ENCODE results near the gene SYTL3.

Gene SYTL3

DNA sequence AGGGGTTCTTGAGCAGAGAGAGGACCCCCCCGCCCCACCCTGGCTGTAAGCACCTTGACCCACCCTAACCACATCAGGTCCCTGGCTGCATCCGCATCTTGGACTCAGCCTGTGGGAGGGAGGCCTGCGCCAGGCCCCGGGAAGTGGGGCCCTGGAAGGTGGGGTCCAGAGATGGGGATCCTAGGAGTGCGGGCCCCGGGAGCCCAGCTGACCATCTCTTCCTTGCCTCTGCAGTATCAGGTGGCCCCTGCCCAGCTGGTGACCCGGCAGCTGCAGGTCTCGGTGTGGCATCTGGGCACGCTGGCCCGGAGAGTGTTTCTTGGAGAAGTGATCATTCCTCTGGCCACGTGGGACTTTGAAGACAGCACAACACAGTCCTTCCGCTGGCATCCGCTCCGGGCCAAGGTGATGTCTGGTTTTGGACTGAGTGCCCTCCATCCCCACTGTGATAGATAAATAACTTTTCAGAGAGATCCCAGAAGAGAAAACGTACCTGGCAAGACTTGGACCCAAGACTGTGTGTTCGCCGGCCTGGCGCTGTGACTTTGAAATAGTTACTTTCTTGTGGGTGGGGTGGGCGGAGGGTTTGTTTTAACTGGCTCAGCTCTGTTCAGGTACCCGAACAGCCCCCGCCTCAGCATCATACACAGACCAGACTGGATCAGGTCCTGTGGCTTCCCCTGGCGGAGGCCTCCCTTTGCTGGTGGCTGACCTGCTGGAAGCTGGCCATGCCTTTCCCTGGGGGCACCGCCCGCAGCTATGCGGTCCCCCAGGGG lies 107.3 kb downstream of the SYTL3 start:
- DNase-seq: no peak

DNA sequence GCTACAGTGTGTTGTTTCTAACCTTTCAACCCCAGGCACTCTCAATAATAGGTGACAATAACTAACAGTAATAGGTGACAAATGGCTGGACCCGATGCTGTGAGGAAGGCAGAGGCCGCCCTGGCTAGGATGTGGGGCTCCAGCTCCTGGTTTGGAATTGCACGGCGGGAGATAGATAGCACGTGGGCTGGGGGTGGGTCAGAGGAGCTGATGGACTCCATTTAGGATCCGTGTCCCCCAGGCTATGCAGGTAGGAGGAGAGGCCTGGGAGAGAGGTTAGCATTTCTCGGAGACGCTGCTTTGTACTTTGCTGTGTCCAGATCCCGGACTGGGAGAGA lies 107.9 kb downstream of the SYTL3 start:
- DNase-seq: no peak

DNA sequence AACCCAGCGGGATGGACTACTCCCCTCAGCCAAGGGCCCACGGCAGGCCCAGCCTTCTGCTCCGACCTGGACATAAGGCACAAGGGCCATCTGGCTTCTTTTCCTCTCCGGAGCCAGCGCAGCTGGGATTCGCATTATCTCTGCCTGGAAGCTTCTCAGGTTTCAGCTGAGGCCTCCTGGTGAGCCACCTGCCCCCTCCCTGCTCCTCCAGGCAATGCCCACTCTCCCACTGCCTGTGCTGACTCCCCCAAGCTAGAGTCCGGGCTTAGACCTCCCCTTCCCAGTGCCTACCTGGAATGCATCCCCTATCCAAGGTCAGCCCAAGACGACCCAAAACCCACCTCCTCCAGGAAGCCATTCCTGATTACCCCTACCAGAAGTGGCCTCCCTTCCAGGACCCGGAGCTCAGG lies 108.6 kb downstream of the SYTL3 start:
- DNase-seq: no peak

DNA sequence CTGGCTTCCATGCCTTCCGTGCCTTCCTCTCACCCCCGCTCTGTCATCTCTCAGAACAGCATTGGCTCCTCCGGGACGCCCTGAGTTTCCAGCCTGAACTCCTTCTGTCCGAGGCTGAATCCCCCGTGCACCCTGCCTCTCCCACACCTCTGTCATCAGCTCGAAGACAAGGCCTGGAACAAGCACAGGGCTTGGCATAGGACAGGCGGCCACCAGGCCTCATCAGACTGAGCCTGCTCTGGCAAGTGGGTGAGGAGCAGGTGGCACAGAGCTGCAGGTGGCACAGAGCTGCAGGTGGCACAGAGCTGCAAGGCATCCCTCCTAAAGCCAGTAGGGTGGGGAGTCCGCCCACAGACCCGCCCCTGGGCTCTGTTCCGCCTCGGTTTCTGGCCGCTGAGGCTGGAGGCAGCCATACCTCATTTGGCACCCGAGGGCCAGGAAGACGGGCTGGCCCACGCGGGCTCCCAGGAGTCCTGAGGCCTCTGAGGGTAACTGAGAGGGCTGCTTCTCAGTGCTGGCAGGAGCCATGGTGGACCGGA lies 109.2 kb downstream of the SYTL3 start:
- no peak for DNase-seq

DNA sequence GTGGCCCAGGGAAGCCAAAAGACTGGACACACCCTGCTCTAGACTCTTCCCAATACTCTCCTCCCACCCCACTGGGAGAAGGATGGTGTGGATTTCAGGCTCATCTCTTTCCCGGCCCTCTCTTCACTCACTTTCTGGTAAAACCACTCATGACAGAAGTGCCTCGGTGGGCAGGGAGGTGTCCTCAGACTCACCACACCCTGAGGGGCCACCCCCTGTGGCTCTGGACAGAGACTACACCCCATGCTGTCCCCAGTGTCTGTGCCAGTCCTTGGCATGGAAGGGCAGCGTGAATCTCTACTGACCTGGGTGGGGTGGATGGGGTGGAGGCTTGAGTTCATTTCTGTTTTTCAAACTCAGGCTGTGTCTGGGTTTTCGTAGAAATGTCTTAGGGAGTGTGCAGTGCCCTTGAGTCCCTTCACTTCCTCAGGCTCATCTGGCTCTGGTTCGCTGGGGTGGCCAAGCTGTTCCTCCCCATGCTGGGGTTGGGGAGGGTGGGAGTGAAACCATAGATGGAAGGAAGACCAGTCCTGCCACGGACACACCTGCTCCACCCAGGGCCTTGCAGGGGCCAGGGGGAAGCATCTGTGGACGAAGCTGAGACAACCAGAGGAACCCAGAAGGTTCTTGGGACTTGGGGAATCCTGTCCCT lies 110.2 kb downstream of the SYTL3 start:
- no peak for DNase-seq

DNA sequence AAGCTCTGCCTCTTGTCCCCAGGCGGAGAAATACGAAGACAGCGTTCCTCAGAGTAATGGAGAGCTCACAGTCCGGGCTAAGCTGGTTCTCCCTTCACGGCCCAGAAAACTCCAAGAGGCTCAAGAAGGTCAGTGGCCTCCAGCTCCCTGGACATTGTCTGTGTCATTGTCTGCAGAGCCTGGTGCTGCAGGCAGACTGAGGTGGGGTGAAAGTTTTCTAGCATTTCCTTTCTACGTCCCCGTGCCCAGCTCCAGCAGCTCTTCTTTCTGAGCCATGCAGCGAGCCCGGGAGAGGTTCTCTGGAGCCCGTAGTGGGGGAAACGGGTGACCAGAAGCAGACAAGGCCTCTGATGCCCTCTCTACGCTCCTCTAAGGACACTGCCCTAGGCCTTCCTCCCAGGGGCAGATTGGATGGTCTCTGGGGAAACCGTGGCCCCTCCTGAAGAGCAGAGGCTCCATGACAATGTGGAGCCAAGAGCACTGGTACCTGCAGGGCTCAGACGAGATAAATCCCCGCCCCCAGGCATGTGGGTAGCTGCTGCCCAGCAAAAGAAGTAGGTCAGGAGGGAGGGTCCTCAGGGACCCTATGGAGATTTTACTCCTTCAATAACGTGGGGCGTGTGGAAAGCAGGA lies 110.9 kb downstream of the SYTL3 start:
- DNase-seq: no peak

DNA sequence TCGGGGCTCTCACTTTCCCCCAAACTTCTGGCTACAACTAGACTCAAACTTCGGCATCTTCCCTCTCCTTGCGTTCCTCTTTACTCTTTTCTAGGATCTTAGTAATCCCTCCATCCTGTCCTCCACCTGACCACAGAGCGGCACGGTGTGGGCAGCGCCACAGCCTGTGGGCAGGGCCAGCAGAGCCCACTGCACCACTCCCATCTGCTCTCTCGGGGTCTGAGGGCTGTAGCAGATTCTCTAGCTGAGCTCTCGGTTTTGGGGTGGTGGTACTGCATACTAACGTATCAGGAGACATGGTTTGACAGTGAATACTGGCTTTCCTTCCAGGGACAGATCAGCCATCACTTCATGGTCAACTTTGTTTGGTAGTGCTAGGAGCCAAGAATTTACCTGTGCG lies 111.9 kb downstream of the SYTL3 start:
- no peak for DNase-seq

DNA sequence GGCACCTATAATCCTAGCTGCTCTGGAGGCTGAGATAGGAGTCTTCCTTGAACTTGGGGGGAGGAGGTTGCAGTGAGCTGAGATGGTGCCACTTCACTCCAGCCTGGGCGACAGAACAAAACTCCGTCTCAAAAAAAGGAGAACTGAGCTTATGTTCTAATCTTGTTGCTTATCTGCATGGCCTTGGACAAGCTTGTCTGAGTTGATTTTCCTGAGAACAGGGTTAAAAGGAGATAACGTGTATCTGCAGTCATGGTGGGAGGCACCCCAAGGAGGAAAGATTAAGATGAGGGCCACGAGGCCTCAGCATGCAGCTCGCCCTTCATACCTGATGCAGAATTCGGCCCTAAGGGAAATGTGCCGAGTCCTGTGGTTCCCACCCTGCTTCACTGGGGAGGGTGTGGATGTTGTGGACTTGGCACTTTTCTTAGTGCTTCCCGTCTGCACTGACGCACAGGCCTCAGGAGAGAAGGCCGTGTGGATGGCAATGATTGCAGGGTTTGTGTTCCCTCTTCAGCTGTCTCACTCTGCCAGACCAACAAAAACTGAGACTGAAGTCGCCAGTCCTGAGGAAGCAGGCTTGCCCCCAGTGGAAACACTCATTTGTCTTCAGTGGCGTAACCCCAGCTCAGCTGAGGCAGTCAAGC lies 113.1 kb downstream of the SYTL3 start:
- DNase-seq: peak in 8 of 51 donors; percentile 15 to 40 (median 27)

DNA sequence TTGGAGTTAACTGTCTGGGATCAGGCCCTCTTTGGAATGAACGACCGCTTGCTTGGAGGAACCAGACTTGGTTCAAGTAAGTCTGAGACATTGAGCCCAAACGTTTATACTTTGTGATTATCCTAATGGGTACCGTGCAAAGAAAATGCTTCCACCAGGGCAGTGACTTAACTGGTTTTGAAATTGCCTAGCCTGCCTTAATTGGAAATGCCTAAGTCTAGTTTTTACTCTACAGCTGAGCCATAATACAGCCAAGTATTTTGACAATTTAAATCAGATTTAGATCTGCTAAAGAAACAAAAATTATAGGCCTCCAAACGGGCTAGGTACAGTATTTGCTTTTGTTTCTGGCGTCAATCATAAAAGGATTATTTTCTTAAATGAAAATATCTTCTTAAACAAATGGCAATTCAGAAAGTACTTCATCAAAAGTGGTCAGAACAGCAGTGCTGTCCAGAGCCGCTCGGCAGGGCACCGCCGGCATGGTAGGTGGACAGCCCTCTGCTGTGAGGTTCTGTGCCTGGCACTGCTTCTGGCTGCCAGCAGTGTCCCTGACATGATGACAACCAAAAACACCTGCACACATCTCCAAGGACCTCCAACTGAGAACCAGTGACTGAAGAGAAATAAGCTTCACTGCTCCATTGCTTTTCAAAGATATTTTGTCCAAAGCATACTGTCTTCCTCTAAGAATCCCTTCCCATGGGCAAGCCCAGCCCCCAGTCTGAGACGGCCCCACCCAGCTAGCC lies 113.8 kb downstream of the SYTL3 start:
- DNase-seq: no peak

DNA sequence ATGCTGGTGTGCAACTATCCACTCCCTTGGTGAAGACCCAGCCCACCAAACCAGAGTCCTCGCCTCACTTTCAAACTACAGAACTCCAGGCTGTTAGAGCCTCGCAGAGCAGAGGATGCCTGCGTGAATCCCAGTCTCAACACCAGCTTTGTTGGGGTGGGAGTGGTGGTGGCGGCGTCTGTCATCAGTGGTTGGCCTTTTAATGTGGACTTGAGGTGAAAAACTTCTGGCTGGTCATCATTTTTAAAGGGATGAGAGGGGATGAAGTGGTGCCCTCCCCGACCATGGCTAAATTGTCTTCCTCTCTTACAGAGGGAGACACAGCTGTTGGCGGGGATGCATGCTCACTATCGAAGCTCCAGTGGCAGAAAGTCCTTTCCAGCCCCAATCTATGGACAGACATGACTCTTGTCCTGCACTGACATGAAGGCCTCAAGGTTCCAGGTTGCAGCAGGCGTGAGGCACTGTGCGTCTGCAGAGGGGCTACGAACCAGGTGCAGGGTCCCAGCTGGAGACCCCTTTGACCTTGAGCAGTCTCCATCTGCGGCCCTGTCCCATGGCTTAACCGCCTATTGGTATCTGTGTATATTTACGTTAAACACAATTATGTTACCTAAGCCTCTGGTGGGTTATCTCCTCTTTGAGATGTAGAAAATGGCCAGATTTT lies 114.5 kb downstream of the SYTL3 start:
- no peak for DNase-seq

DNA sequence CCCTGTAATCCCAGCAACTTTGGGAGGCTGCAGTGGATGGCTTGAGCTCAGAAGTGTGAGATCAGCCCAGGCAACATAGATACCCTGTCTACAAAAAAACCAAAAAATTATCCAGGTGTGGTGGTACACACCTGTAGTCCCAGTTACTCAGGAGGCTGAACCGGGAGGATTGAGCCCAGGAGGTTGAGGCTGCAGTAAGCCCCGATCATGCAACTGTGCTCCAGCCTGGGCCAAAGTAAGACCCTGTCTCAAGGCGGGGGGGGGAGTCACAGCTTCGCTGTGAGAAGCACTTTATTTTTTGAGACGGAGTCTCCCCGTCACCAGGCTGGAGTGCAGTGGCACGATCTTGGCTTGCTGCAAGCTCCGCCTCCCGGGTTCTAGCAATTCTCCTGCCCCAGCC lies 115.1 kb downstream of the SYTL3 start:
- no peak for DNase-seq

DNA sequence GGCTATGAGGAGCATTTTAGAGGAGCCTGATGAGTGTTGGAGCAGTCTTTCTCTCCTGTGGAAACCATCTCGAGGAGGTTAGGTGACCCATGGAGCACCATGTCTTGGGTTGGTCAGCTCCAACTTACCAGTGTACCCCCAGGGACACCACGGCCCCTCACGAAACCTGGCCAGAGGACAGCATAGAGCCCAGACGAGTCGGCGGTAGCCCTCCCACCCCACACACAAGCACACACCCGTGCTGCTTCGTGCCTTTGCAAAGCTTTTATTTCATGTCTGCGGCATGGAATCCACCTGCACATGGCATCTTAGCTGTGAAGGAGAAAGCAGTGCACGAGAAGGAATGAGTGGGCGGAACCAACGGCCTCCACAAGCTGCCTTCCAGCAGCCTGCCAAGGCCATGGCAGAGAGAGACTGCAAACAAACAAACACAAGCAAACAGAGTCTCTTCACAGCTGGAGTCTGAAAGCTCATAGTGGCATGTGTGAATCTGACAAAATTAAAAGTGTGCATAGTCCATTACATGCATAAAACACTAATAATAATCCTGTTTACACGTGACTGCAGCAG lies 115.7 kb downstream of the SYTL3 start:
- no peak for DNase-seq

DNA sequence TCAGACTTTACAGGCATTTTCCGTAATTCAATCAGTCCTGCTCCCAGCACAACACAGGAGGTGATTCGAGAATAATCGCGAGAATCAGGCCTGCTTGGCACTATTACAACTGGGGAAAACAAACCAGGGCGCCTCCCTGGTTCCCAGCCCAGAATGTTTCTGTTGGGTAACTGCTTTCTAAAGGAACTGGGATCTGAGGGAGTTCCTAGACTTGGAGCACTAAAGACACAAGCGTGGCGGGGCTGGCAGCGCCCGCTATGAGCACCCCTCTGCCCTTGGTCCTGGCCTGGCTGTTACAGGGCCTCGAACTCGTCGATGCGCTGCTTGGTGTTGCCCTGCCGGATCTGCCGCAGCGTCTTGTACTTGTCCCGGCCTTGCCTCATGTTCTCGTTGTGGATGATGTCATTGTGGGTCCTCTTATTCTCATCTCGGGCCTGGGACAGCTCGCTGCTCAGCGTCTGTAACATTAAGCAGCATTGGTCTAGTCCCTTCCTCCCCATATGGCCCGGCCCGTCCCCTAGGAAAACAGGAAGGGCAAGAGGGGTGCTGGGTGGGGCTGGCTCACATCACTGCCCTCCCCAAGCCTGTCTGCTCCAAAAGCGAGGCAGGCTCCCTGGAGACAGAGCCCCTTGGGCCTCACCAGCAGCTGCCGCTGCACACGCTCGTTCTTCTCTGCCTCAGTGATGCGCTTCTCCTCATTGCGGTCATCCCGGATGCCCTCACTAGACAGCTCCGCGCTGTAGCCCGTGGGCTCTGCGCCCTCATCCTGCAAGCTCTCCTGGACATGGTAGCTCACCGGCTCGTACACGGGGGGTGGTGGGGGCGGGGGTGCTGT lies 117.0 kb downstream of the SYTL3 start:
- DNase-seq: peak in 25 of 51 donors; percentile 17 to 60 (median 37)

DNA sequence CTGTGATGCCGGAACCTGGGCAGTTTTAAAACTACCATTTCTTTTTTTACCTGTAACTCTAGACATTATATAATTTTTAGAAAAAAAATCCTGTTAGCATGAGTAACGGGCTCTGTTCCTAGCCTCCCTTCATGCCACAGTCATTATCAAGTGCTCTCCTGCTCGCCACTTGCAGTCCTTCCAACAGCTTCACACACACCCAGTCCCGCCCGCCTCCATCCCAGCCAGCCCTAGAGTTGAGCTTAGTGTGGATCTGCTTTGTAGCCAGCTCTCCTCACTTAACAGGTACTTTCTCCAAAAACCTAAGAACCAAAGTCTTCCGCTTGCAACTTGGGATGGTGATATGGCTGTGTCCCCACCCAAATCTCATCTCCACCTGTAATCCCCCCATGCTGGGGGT lies 117.9 kb downstream of the SYTL3 start:
- no peak for DNase-seq

DNA sequence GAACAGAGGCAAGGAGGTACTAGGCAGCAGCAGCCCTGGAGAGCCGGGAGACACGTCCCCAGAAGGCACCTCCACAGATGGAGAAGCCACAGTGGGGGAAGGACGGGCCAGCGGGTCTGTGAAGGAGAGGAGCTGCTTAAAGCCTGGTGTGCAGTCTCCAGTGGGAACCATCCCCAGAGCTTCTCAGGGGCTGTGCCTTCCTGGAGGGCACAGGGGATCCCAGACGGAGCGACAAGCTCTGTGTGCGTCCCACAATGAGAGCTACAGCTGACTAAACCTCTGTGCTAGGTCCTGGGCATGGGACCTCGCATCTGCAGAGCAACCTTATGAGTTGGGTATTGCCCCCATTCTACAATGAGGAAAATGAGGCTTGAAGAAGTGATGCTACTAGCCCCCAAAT lies 118.6 kb downstream of the SYTL3 start:
- DNase-seq: no peak

DNA sequence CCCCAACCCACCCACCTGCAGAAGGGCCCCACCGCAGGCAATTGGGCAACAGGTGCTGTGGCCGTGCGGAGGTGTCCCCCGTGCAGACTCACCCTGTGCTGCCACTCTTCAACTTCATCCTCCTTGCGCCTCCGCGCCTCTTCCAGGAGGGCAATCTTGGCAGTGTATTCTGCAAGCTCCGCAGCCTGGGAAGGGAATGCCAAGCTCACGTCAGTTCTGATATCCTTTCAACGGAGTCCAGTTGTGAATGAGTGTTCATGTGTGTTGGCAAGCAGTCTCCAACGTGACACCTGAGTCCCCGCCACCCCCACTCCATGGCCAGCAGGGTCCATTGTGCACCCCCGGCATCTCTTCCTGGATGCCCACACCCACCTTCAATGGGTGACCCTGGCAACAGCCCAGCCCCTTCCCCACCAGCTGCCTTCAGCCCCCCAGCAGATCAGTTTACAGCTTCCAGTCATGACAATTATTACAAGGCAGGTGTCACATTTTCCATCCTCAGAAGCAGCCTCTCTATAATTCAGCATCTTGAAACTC lies 119.4 kb downstream of the SYTL3 start:
- DNase-seq: no peak

DNA sequence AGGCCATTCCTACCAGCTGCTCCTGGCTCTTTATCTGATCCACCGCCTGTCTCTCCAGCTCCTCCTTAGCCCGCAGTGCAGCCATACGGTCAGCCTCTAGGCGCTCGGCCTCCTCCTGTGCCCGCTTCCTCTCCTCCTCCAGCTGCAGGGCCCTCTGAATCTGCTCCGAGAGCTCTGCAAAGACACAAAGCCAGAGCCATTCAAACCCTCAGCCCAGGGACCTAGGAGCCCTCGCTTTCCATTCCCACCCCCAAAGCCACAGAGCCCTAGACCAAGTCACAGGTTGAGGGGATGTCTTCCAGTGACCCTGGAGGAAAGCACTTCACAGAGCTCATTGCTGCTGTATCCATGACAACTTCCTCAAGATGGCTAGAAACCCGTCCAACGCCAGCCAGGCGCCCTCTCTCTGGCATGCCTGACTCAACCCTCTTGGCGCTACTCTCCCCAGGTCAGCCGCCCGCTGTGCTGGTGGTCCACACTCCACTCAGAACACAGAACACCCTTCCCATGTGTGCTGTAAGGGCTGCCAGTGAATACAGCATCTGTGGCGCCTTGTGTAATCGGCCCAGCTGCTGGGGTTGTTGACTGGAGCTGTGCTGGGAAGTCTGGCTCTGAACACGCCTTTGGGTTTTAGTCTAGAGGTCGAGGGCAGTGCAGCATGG lies 120.0 kb downstream of the SYTL3 start:
- peak in 38 of 51 donors; percentile 6 to 77 (median 50) for DNase-seq

DNA sequence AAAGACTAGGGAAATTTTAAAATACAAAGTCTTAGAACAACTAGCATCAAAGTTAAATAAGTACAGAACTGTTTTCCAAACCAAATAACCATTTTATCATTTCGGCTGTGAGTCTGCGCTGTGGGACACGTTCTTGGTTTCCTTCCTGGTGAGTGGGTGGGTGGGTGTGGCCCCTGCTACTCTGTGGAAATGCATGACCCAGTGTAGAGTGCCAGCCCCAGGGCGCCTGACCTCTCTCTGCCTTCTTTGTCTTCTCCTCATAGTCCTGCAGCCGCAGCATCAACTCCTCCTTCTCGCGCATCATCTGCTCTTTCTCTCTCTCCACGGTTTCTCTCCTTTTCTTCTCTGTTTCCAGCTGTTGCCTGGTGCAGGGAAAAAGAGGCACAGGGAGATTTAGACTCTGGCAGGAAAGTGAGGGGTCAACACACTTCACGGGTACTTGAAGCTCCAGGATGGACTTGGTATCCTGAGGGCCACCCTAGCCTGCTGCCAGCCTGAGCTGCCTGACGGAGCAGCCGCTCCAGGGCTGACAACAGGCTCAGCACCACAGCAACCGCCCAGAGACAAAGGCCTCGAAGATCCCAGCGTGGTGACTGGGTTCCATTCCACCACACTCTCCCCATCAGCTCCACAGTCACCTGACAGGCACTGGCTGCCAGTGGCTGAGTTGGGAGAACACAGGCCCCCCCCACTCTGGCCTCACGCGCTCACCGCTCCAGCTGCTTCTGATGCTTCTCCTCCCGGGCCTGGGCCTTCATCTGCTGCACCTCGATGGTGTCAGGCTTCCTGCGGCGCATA lies 120.9 kb downstream of the SYTL3 start:
- DNase-seq: peak in 27 of 51 donors; percentile 8 to 71 (median 45)

Measured in hypothalamus (tissue), 51 donors.